SU-DHL-6 (cell line): Measurements from ENCODE around the gene ERBB4.

Experiments
- H2AFZ ChIP-seq: fragments of 200-600 bp; sonication (generic); 2 replicates; pipeline ENCODE4 v1.6.1; 2014; ENCODE audit warnings: low read depth, mild to moderate bottlenecking, moderate library complexity, mixed read lengths, antibody characterized with exemption, low read length; ENCODE audit not compliant: severe bottlenecking
- H3F3A ChIP-seq: fragments of 200-600 bp; shearing (Covaris generic); 2 replicates; pipeline ENCODE4 v1.6.0; 2016; ENCODE audit warnings: antibody characterized with exemption, mild to moderate bottlenecking; ENCODE audit not compliant: insufficient read depth
- H3K27ac ChIP-seq: fragments of 200-600 bp; sonication (generic); 2 replicates; pipeline ENCODE4 v1.5.1; 2016; ENCODE audit warnings: low read depth, mild to moderate bottlenecking, low read length, moderate library complexity, mixed read lengths
- H3K27me3 ChIP-seq: fragments of 200-600 bp; sonication (generic), shearing (Covaris generic); 2 replicates; pipeline ENCODE4 v1.6.0; 2014; ENCODE audit warnings: mild to moderate bottlenecking, low read length
- H3K36me3 ChIP-seq: fragments of 200-600 bp; sonication (generic); 2 replicates; pipeline ENCODE4 v1.6.1; 2014; ENCODE audit warnings: mild to moderate bottlenecking, low read length, mixed read lengths
- H3K4me2 ChIP-seq: fragments of 300-600, 200-600 bp; shearing (Covaris generic), sonication (generic); 2 replicates; pipeline ENCODE4 v1.6.0; 2014; ENCODE audit warnings: low read length, low read depth, mild to moderate bottlenecking; ENCODE audit not compliant: poor library complexity, severe bottlenecking
- H3K4me3 ChIP-seq: fragments of 200-600 bp; sonication (generic); 2 replicates; pipeline ENCODE4 v1.5.1; 2014; ENCODE audit warnings: antibody characterized with exemption, low read length, mild to moderate bottlenecking, mixed read lengths; ENCODE audit not compliant: insufficient read depth, poor library complexity, severe bottlenecking
- H3K79me2 ChIP-seq: fragments of 200-600 bp; sonication (generic); 2 replicates; pipeline ENCODE4 v1.6.1; 2014; ENCODE audit warnings: mild to moderate bottlenecking, low read length, moderate library complexity; ENCODE audit not compliant: insufficient read depth
- H3K9ac ChIP-seq: fragments of 200-600 bp; sonication (generic); 2 replicates; pipeline ENCODE4 v1.7.0; 2014; ENCODE audit warnings: mild to moderate bottlenecking, low read length
- H3K9me2 ChIP-seq: fragments of 200-600 bp; sonication (generic); replicated peaks from 2 replicates; pipeline ENCODE4 v1.6.1; 2014; ENCODE audit warnings: low read length; ENCODE audit not compliant: insufficient read depth
- H3K9me3 ChIP-seq: fragments of 200-600 bp; sonication (generic); 2 replicates; pipeline ENCODE4 v1.6.1; 2014; ENCODE audit warnings: low read length, mixed read lengths; ENCODE audit not compliant: insufficient read depth
- H4K20me1 ChIP-seq: fragments of 200-600 bp; sonication (generic); 2 replicates; pipeline ENCODE4 v1.6.1; 2014; ENCODE audit warnings: low read depth, mild to moderate bottlenecking, antibody characterized with exemption, low read length, moderate library complexity, mixed read lengths
- CTCF ChIP-seq: fragments of 200-600 bp; sonication (generic); IDR thresholded peaks from one replicate; pipeline ENCODE4 v1.5.1; 2017; ENCODE audit warnings: antibody characterized with exemption, mild to moderate bottlenecking, low read length, moderate library complexity; ENCODE audit not compliant: insufficient read depth, poor library complexity, severe bottlenecking
- EZH2phosphoT487 ChIP-seq: fragments of 200-600 bp; sonication (generic), shearing (Covaris generic); conservative IDR thresholded peaks from 2 replicates; pipeline ENCODE4 v1.6.1; 2018; ENCODE audit warnings: mild to moderate bottlenecking, antibody characterized with exemption, low read length, moderate library complexity, mixed read lengths

Gene ERBB4

GRCh38 chr2:212237350-212238095 lies 301.1 kb downstream of the ERBB4 start:
- TF ChIP-seq EZH2phosphoT487, result no peak
- no peak for TF ChIP-seq CTCF
- Histone ChIP-seq H3K9me2 (no peaks in the 10 kb centered on the region), H3K9ac (no peak overlapping the region), H3K4me3 (no peak overlapping the region), H3K4me2 (no peak overlapping the region), H4K20me1 (no peaks in the 10 kb centered on the region), H3K36me3 (no peaks in the 10 kb centered on the region), H3K27me3 (no peaks in the 10 kb centered on the region), H3K27ac (no peak overlapping the region), H3F3A (no peaks in the 10 kb centered on the region), H3K9me3 (no peaks in the 10 kb centered on the region), H2AFZ (no peak overlapping the region), H3K79me2 (no peaks in the 10 kb centered on the region)

GRCh38 chr2:212228743-212229171 lies 309.8 kb downstream of the ERBB4 start:
- Histone ChIP-seq H3K4me3 (no peak overlapping the region), H3K27ac (no peak overlapping the region), H3K27me3 (no peaks in the 10 kb centered on the region), H3K9me3 (no peaks in the 10 kb centered on the region), H3F3A (no peaks in the 10 kb centered on the region), H3K4me2 (no peak overlapping the region), H3K9ac (no peak overlapping the region), H3K9me2 (no peaks in the 10 kb centered on the region), H3K79me2 (no peaks in the 10 kb centered on the region), H3K36me3 (no peaks in the 10 kb centered on the region), H4K20me1 (no peaks in the 10 kb centered on the region), H2AFZ (no peak overlapping the region)
- TF ChIP-seq CTCF (no peak), EZH2phosphoT487 (no peak)

- no peak overlapping the region for H3K9ac ChIP-seq
- no peaks in the 10 kb centered on the region for H3K36me3 ChIP-seq
- H3K27me3 ChIP-seq, result no peaks in the 10 kb centered on the region
- no peaks in the 10 kb centered on the region for H4K20me1 ChIP-seq
- no peak for TF ChIP-seq CTCF
- TF ChIP-seq EZH2phosphoT487, result no peak
- no peak overlapping the region for H3K4me3 ChIP-seq
- no peaks in the 10 kb centered on the region for H3K9me3 ChIP-seq
- H3K9me2 ChIP-seq, result no peaks in the 10 kb centered on the region
- no peak overlapping the region for H3K27ac ChIP-seq
- H3K79me2 ChIP-seq, result no peaks in the 10 kb centered on the region
- H3K4me2 ChIP-seq, result no peak overlapping the region
- H2AFZ ChIP-seq, result no peak overlapping the region
- H3F3A ChIP-seq, result no peaks in the 10 kb centered on the region
These were observed 310.8 kb downstream of the ERBB4 start for GRCh38 chr2:212227755-212228154.
